ENCODE data around the gene PARD3. TPM values are rescaled to one million over a fixed set of nuclear protein-coding genes. Genes with fewer than 3 reads are reported as not detected.

PARD3 gene
- total RNA-seq, 1 donor from 2014 or later: 58.7 TPM

GRCh38 chr10:34168439-34168838 lies 646.7 kb downstream of the PARD3 start:
- Mint-ChIP-seq H3K36me3 (peaks cover 22% of the 10 kb centered on the region), H3K27me3 (ENCODE audit: insufficient read depth, low read depth) (no peaks in the 10 kb centered on the region), H3K4me3 (no peak overlapping the region), H3K9me3 (peaks cover 25% of the 10 kb centered on the region), H3K4me1 (peaks cover 29% of the 10 kb centered on the region), H3K27ac (no peak overlapping the region)
- Histone ChIP-seq H3K27me3 (no peaks in the 10 kb centered on the region), H3K4me1 (peaks cover 20% of the 10 kb centered on the region), H3K4me2 (no peak overlapping the region), H3K9ac (no peak overlapping the region), H3K9me3 (ENCODE audit: low read depth) (no peaks in the 10 kb centered on the region), H2AFZ (replicated peaks) (no peak overlapping the region), H3K4me3 (no peak overlapping the region), H4K20me1 (ENCODE audit: low read depth) (no peaks in the 10 kb centered on the region), H3F3A (ENCODE audit: low read depth) (no peaks in the 10 kb centered on the region), H3K36me3 (no peaks in the 10 kb centered on the region), H3K27ac (no peak overlapping the region), H3K79me2 (ENCODE audit: low read depth) (no peaks in the 10 kb centered on the region)
- no peak for DNase-seq (ENCODE audit: low spot score)
- TF ChIP-seq EZH2 (IDR thresholded peaks at IDR 0.05): no peak
- no peak for TF ChIP-seq CTCF (IDR thresholded peaks at IDR 0.05)
- no peak for TF ChIP-seq EZH2phosphoT487 (IDR thresholded peaks at IDR 0.05)

- no peaks in the 10 kb centered on the region for H3K36me3 ChIP-seq
- no peaks in the 10 kb centered on the region for H4K20me1 ChIP-seq (ENCODE audit: low read depth)
- peaks cover 24% of the 10 kb centered on the region for H3K9me3 Mint-ChIP-seq
- H3K27ac ChIP-seq: no peak overlapping the region
- peaks cover 15% of the 10 kb centered on the region for H3K4me1 Mint-ChIP-seq
- peaks cover 25% of the 10 kb centered on the region for H3K4me1 ChIP-seq
- TF ChIP-seq CTCF (IDR thresholded peaks at IDR 0.05): no peak
- TF ChIP-seq EZH2phosphoT487 (IDR thresholded peaks at IDR 0.05): no peak
- TF ChIP-seq EZH2 (IDR thresholded peaks at IDR 0.05): no peak
- no peaks in the 10 kb centered on the region for H3K79me2 ChIP-seq (ENCODE audit: low read depth)
- no peak overlapping the region for H3K4me3 Mint-ChIP-seq
- H3F3A ChIP-seq (ENCODE audit: low read depth): no peaks in the 10 kb centered on the region
- H3K9me3 ChIP-seq (ENCODE audit: low read depth): no peaks in the 10 kb centered on the region
- no peak overlapping the region for H3K4me3 ChIP-seq
- H3K27ac Mint-ChIP-seq: no peak overlapping the region
- H3K4me2 ChIP-seq: no peak overlapping the region
- H2AFZ ChIP-seq (replicated peaks): no peak overlapping the region
- no peak overlapping the region for H3K9ac ChIP-seq
- peaks cover 22% of the 10 kb centered on the region for H3K36me3 Mint-ChIP-seq
- H3K27me3 ChIP-seq: no peaks in the 10 kb centered on the region
- no peaks in the 10 kb centered on the region for H3K27me3 Mint-ChIP-seq (ENCODE audit: insufficient read depth, low read depth)
- DNase-seq (ENCODE audit: low spot score): no peak
Observed at GRCh38 chr10:34166823-34167222, 648.3 kb downstream of the PARD3 start.

DNA sequence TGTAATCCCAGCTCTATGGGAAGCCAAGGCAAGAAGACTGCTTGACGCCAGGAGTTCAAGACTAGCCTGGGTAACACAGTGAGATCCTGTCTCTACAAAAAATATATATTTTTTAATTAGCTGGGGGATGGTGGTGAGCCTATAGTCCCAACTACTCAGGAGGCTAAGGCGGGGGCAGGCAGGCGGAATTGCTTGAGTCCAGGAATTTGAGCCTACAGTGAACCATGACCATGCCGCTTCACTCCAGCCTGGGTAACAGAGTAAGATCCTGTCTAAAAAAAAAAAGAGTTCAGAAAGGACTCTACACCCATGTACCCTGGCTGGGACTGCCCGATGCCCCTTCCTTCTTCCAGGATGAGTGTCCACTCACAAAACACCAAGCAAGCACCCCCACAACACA lies 648.7 kb downstream of the PARD3 start:
- Histone ChIP-seq H3K9ac (no peak overlapping the region), H3K4me2 (no peak overlapping the region), H3K9me3 (ENCODE audit: low read depth) (no peaks in the 10 kb centered on the region), H2AFZ (replicated peaks) (no peak overlapping the region), H3K79me2 (ENCODE audit: low read depth) (no peaks in the 10 kb centered on the region), H3K27ac (no peak overlapping the region), H3K4me3 (no peak overlapping the region), H4K20me1 (ENCODE audit: low read depth) (no peaks in the 10 kb centered on the region), H3F3A (ENCODE audit: low read depth) (no peaks in the 10 kb centered on the region), H3K36me3 (no peaks in the 10 kb centered on the region), H3K27me3 (no peaks in the 10 kb centered on the region), H3K4me1 (peaks cover 25% of the 10 kb centered on the region)
- Mint-ChIP-seq H3K27ac (no peak overlapping the region), H3K9me3 (peaks cover 28% of the 10 kb centered on the region), H3K4me1 (peaks cover 15% of the 10 kb centered on the region), H3K36me3 (peaks cover 26% of the 10 kb centered on the region), H3K4me3 (no peak overlapping the region), H3K27me3 (ENCODE audit: insufficient read depth, low read depth) (no peaks in the 10 kb centered on the region)
- no peak for DNase-seq (ENCODE audit: low spot score)
- TF ChIP-seq EZH2 (IDR thresholded peaks at IDR 0.05) (no peak), EZH2phosphoT487 (IDR thresholded peaks at IDR 0.05) (no peak), CTCF (IDR thresholded peaks at IDR 0.05) (no peak)

Data from neural progenitor cell (in vitro differentiated cells).